SK-N-SH (cell line): ENCODE data around the gene GNPAT.

Experiments used
- FOSL2 ChIP-seq: IDR thresholded peaks from 2 replicates; pipeline ENCODE4 v1.4.0; 2012; ENCODE audit warnings: low read depth, mild to moderate bottlenecking, moderate library complexity, borderline replicate concordance
- TF ChIP-seq, protein P1 (sequence below): fragments of 200-600 bp; sonication (generic); IDR thresholded peaks from 2 replicates; pipeline ENCODE4 v1.6.1; 2017; ENCODE audit warnings: antibody characterized with exemption, mild to moderate bottlenecking, moderate library complexity

DNA sequence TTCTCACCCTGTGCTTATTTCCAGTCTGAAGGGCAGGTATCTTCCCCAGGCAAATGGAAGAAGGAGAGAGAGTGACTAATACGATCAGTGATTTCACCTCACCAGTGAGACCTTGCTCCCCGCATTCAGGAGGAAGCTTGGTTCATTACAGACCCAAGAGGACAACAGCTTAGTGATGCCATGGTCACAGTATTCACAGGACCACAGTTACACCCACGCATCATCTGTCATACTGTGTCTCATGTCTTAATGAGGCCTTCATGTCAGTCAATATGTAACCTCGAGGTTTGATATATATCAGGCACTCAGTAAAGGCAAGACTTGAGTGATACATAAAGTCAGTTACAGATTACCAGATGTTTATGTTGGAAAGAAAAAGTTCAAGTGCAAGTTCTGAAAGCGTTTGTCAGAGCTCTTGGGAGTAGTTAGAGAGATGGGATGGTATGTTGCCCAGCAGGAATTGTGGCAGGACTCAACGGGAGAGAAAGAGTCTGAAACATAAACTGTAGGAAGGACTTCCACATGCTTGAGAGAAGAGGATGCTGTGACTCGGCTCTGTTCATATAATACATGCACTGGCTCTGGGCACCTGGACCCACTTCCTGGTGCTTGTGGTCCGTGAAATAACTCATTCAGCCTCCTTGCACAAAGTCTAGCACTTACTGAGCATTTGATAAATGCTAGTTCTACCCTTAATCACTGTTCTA lies 33.3 kb downstream of the GNPAT start:
- TF ChIP-seq, protein P1, sequence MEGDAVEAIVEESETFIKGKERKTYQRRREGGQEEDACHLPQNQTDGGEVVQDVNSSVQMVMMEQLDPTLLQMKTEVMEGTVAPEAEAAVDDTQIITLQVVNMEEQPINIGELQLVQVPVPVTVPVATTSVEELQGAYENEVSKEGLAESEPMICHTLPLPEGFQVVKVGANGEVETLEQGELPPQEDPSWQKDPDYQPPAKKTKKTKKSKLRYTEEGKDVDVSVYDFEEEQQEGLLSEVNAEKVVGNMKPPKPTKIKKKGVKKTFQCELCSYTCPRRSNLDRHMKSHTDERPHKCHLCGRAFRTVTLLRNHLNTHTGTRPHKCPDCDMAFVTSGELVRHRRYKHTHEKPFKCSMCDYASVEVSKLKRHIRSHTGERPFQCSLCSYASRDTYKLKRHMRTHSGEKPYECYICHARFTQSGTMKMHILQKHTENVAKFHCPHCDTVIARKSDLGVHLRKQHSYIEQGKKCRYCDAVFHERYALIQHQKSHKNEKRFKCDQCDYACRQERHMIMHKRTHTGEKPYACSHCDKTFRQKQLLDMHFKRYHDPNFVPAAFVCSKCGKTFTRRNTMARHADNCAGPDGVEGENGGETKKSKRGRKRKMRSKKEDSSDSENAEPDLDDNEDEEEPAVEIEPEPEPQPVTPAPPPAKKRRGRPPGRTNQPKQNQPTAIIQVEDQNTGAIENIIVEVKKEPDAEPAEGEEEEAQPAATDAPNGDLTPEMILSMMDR = no peak
- TF ChIP-seq FOSL2 = no peak
